Pancreas (tissue), 10 donors: ENCODE results near the gene PHACTR4. TPM values are rescaled to one million over a fixed set of nuclear protein-coding genes. Genes with fewer than 3 reads are reported as not detected.
"Not testable (repeated sequence)": the region's sequence is repeated elsewhere in the genome, so short reads cannot be mapped to it uniquely, and the experiment has no call there.

ENCODE experiments used
- ATAC-seq, 4 donors: fragments of 200-7000 bp; cut with Tn5 transposase; one replicate each; pipeline versions ENCODE4 v1.8.0 to v1.9.1; 2020; ENCODE audit warnings: mild to moderate bottlenecking in 4 of 4, moderate library complexity in 4 of 4
- DNase-seq, 6 donors: peaks; one replicate each; pipeline ENCODE4 v3.0.0-alpha.2; 2020
- FAIRE-seq: peaks from 2 replicates; lab custom pipeline; 2012; peaks lifted over from hg19 to GRCh38; lab: Jason Lieb, UNC
- H3K27ac ChIP-seq, 4 donors: fragments of 200-600 bp; sonication (generic); 1 replicate in 3 of 4; 2 replicates in 1 of 4; pipeline versions ENCODE4 v1.5.0 to v1.8.0; 2020
- H3K27me3 ChIP-seq, 4 donors: fragments of 200-600 bp; one replicate each; pipeline ENCODE4 v1.8.0; 2021
- H3K36me3 ChIP-seq, 3 donors: fragments of 200-600 bp; sonication (generic) in 1 of 3; one replicate each; pipeline versions ENCODE4 v1.5.0 to v1.8.0; 2020 to 2021
- H3K4me1 ChIP-seq, 3 donors: fragments of 200-600 bp; one replicate each; pipeline ENCODE4 v1.8.0; 2021
- H3K4me3 ChIP-seq, 4 donors: fragments of 200-600 bp; sonication (generic) in 2 of 4; one replicate each; pipeline versions ENCODE4 v1.5.0 to v1.8.0; 2020 to 2021
- H3K9me3 ChIP-seq, 4 donors: fragments of 200-600 bp; one replicate each; pipeline ENCODE4 v1.8.0; 2021
- CTCF ChIP-seq, 4 donors: fragments of 200-600 bp; sonication (generic) in 3 of 4; IDR thresholded peaks; one replicate each; pipeline versions ENCODE4 v1.5.0 to v1.8.0; 2021; ENCODE audit warnings: antibody characterized with exemption in 4 of 4
- WGBS, 2 donors: extraction: QIAGEN DNeasy Blood & Tissue Kit; methylation state at CpG; one replicate each; pipeline ENCODE4 v1.1.7; 2013; 5-methylcytosine and 5-hydroxymethylcytosine counted together
- intact Hi-C, 3 donors: fragments of 100-400 bp; cut with DNase I; formaldehyde crosslinking; loops; one replicate each; pipeline versions ENCODE4 v1.11.1 to v1.14.2; 2022
- polyA plus RNA-seq, 2 donors: library from polyadenylated mRNA; stranded (reverse); fragments of 200-250 nt; gene quantifications; one replicate each; pipeline ENCODE4 v1.2.3, GENCODE V29; 2013
- total RNA-seq, 6 donors: library from RNA; stranded (reverse); fragmentation: NEBNext Ultra II Directional in 4 of 6; extraction: Animal tissue kit (Norgen Biotek cat#: 25700) in 4 of 6; gene quantifications; one replicate each; pipeline versions ENCODE4 v1.2.1 to v1.2.4, GENCODE V29; 2021 to 2023
- donor health status: healthy with polysubstance abuse.
- donor health status: DM: no; HTN: no; CAD: no; lungs with moderate emphysema.
- donor health status: DM: no; HTN: no; CAD: no.
- donor health status: control.
- donor health status: control.
- donor health status: Bipolar disorder and iron deficiency.
- donor health status: DM: yes; HTN: yes; CAD: no.
- donor health status: DM: no; HTN: no; CAD: no.
- donor health status: DM: no; HTN: no; CAD: no.
- donor health status: DM: yes; HTN: yes; CAD: no.

Gene PHACTR4
- total and polyA plus RNA-seq, 8 donors = 12.5 to 25.8 (median 14.1) TPM

- 89 to 93% methylated on average over 7 of the region's 7 CpGs for WGBS, 2 donors
- FAIRE-seq (no peak), ATAC-seq (no peak), DNase-seq (no peak)
- intact Hi-C loops = no loop called here
- no peaks in the 10 kb centered on the region for H3K4me1 ChIP-seq
- peaks cover 0 to 7% (median 0%) of the 10 kb centered on the region in 3 donors for H3K36me3 ChIP-seq
- no peaks in the 10 kb centered on the region for H3K27me3 ChIP-seq
- no peak overlapping the region for H3K4me3 ChIP-seq
- no peaks in the 10 kb centered on the region for H3K9me3 ChIP-seq
- TF ChIP-seq CTCF (IDR thresholded peaks at IDR 0.05) = no peak
- H3K27ac ChIP-seq = no peak overlapping the region
These were observed 89.0 kb downstream of the PHACTR4 start for GRCh38 chr1:28458237-28459228.

GRCh38 chr1:28466226-28466778 lies 96.8 kb downstream of the PHACTR4 start:
- Histone ChIP-seq H3K36me3 (peaks cover 0 to 28% (median 4%) of the 10 kb centered on the region in 3 donors), H3K4me3 (no peak overlapping the region), H3K9me3 (no peaks in the 10 kb centered on the region), H3K27me3 (no peaks in the 10 kb centered on the region), H3K4me1 (no peaks in the 10 kb centered on the region), H3K27ac (no peak overlapping the region)
- no peak for TF ChIP-seq CTCF (IDR thresholded peaks at IDR 0.05)
- intact Hi-C loops = no loop called here
- FAIRE-seq = no peak
- DNase-seq = no peak
- WGBS, 2 donors = 93 to 98% methylated on average over 3 of the region's 3 CpGs
- no peak for ATAC-seq

GRCh38 chr1:28470146-28470545 lies 100.6 kb downstream of the PHACTR4 start:
- intact Hi-C loops = no loop called here
- no peak for TF ChIP-seq CTCF (IDR thresholded peaks at IDR 0.05)

GRCh38 chr1:28479497-28479896 lies 110.0 kb downstream of the PHACTR4 start:
- FAIRE-seq, H3K27me3 ChIP-seq, H3K9me3 ChIP-seq, intact Hi-C loops, H3K27ac ChIP-seq, DNase-seq, ATAC-seq, H3K4me3 ChIP-seq, H3K4me1 ChIP-seq: not testable (repeated sequence)
- H3K36me3 ChIP-seq = peaks cover 4 to 25% (median 8%) of the 10 kb centered on the region in 3 donors
- WGBS, 2 donors = 95 to 96% methylated on average over 12 to 13 of the region's 13 CpGs

More at GRCh38 chr1:28470146-28470545, 100.6 kb downstream of the PHACTR4 start:
- no peak overlapping the region for H3K4me3 ChIP-seq
- ATAC-seq (no peak), DNase-seq (no peak), FAIRE-seq (no peak)
- no peaks in the 10 kb centered on the region for H3K27me3 ChIP-seq
- WGBS, 2 donors = 68 to 97% methylated on average over 2 of the region's 2 CpGs
- no peak overlapping the region for H3K27ac ChIP-seq
- no peaks in the 10 kb centered on the region for H3K9me3 ChIP-seq
- no peaks in the 10 kb centered on the region for H3K4me1 ChIP-seq
- peaks cover 0 to 11% (median 9%) of the 10 kb centered on the region in 3 donors for H3K36me3 ChIP-seq

GRCh38 chr1:28480308-28480707 lies 110.8 kb downstream of the PHACTR4 start:
- ATAC-seq = no peak
- no peak for FAIRE-seq
- intact Hi-C loops = no loop called here
- no peak for DNase-seq
- H3K4me1 ChIP-seq = no peaks in the 10 kb centered on the region
- no peaks in the 10 kb centered on the region for H3K27me3 ChIP-seq
- H3K9me3 ChIP-seq = no peaks in the 10 kb centered on the region
- peaks cover 4 to 25% (median 8%) of the 10 kb centered on the region in 3 donors for H3K36me3 ChIP-seq
- no peak for TF ChIP-seq CTCF (IDR thresholded peaks at IDR 0.05)
- no peak overlapping the region for H3K4me3 ChIP-seq
- no peak overlapping the region for H3K27ac ChIP-seq
- 87 to 89% methylated on average over 5 of the region's 5 CpGs for WGBS, 2 donors
